ENCODE data around the gene CDC7. TPM values are rescaled to one million over a fixed set of nuclear protein-coding genes. Genes with fewer than 3 reads are reported as not detected.

Gene CDC7
- total RNA-seq, 1 experiment from 2014 or later = 41.6 TPM

GRCh38 chr1:91507328-91507727 lies 6.7 kb downstream of the CDC7 start:
- Histone ChIP-seq H2BK120ac (ENCODE audit: low read depth, low read length, poor library complexity, severe bottlenecking) (no peak overlapping the region), H3K18ac (ENCODE audit: insufficient read length, low read depth, low read length) (no peak overlapping the region), H3K27ac (ENCODE audit: insufficient read length, low read depth, low read length) (no peak overlapping the region), H3K23ac (ENCODE audit: insufficient read length, low read depth, low read length) (no peak overlapping the region), H3K79me2 (ENCODE audit: insufficient read depth, low read length) (peaks cover 19% of the 10 kb centered on the region; the same call in 1 of the 2 replicates), H2AFZ (ENCODE audit: low read length) (no peak overlapping the region), H3K79me1 (ENCODE audit: insufficient read depth, low read depth, low read length, poor library complexity, severe bottlenecking) (peaks cover 3% of the 10 kb centered on the region), H3K4me2 (ENCODE audit: insufficient read depth, insufficient read length, low read length) (no peak overlapping the region), H2AK5ac (ENCODE audit: insufficient read length, low read length) (no peak overlapping the region), H2BK20ac (ENCODE audit: low read depth, low read length, poor library complexity, severe bottlenecking) (no peak overlapping the region), H4K20me1 (ENCODE audit: control insufficient read depth, insufficient read depth, insufficient read length) (no peaks in the 10 kb centered on the region), H3K27me3 (ENCODE audit: insufficient read depth, low read length) (no peaks in the 10 kb centered on the region), H2BK5ac (ENCODE audit: insufficient read length, low read length) (no peak overlapping the region), H3K4me1 (ENCODE audit: insufficient read depth, low read length) (no peaks in the 10 kb centered on the region), H4K5ac (ENCODE audit: insufficient read length, low read depth, low read length) (no peak overlapping the region), H2BK15ac (ENCODE audit: low read depth, low read length) (no peak overlapping the region), H3T11ph (ENCODE audit: low read length) (no peak overlapping the region), H3K14ac (ENCODE audit: insufficient read depth, low read length) (no peak overlapping the region), H3K9ac (ENCODE audit: extremely low read depth, insufficient read length, low read length) (no peak overlapping the region), H3K23me2 (ENCODE audit: insufficient read length, low read depth, low read length, poor library complexity, severe bottlenecking) (no peaks in the 10 kb centered on the region), H4K91ac (ENCODE audit: insufficient read length, low read depth, low read length) (no peak overlapping the region), H3K4ac (ENCODE audit: low read depth, low read length) (no peak overlapping the region), H2BK12ac (ENCODE audit: insufficient read length, low read depth, low read length) (no peak overlapping the region), H3K9me3 (ENCODE audit: control insufficient read depth, low read depth, low read length) (no peaks in the 10 kb centered on the region), H4K8ac (replicated peaks; ENCODE audit: insufficient read length, low read depth, low read length) (no peak overlapping the region), H3K56ac (ENCODE audit: insufficient read length, low read depth, low read length) (no peak overlapping the region)
- TF ChIP-seq CTCF (conservative IDR thresholded peaks at IDR 0.05) = no peak
- Mint-ChIP-seq H3K9me3 (no peaks in the 10 kb centered on the region), H3K27ac (no peak overlapping the region), H3K36me3 (ENCODE audit: insufficient read depth in 1 of 3, low read depth in 3 of 3) (peaks cover 19 to 54% (median 44%) of the 10 kb centered on the region in 3 experiments; a peak in 6 of 7 replicates), H3K4me3 (no peak overlapping the region), H3K4me1 (peaks cover 28 to 29% of the 10 kb centered on the region in 2 experiments), H3K27me3 (ENCODE audit: low read depth) (no peaks in the 10 kb centered on the region)
- whole genome bisulfite sequencing (ENCODE audit: extremely low coverage, insufficient read length, low lambda C conversion rate) = no CpG with 5 or more reads among the region's 2 CpGs
- no peak for DNase-seq
